Naive thymus-derived CD4-positive, alpha-beta T cell (primary cell): ENCODE results near the gene SLC36A1. TPM values are rescaled to one million over a fixed set of nuclear protein-coding genes. Genes with fewer than 3 reads are reported as not detected.

Experiments
- ATAC-seq: fragments of 150-1000 bp; cut with Tn5 transposase; 2 replicates; pipeline ENCODE4 v1.10.0; 2021; ENCODE audit warnings: mild to moderate bottlenecking, moderate library complexity
- CTCF ChIA-PET: fragments of 350-600 bp; sonication (Branson Sonifier 250); formaldehyde crosslinking; loops from one replicate; lab custom pipeline; 2021; ENCODE audit warnings: antibody characterized with exemption; lab: Charles Lee
- POLR2A ChIA-PET: fragments of 350-600 bp; sonication (Branson Sonifier 250); formaldehyde crosslinking; loops from one replicate; lab custom pipeline; 2021; ENCODE audit warnings: antibody characterized with exemption, inconsistent platforms; lab: Charles Lee
- DNase-seq, 9 donors: peaks; one replicate each; pipeline versions ENCODE4 v3.0.0 to v3.0.0-alpha.2; 2020 to 2022; ENCODE audit warnings: mixed read lengths in 1 of 9
- H3K27ac ChIP-seq: one replicate; pipeline ENCODE4 v1.7.0; 2013; ENCODE audit warnings: mild to moderate bottlenecking, low read depth, low read length, moderate library complexity
- H3K27me3 ChIP-seq, 2 donors: one replicate each; pipeline ENCODE4 v1.7.0; 2013; ENCODE audit warnings: low read length in 2 of 2, mild to moderate bottlenecking in 2 of 2, moderate library complexity in 2 of 2; ENCODE audit not compliant: control insufficient read depth in 2 of 2, insufficient read depth in 2 of 2
- H3K36me3 ChIP-seq, 3 experiments: 1 replicate in 2 of 3; 2 replicates in 1 of 3; pipeline ENCODE4 v1.7.0; 2013; ENCODE audit warnings: low read length in 3 of 3, mild to moderate bottlenecking in 3 of 3, moderate library complexity in 1 of 3; ENCODE audit not compliant: insufficient read depth in 3 of 3, control insufficient read depth in 2 of 3
- H3K4me1 ChIP-seq, 2 donors: one replicate each; pipeline ENCODE4 v1.7.0; 2013; ENCODE audit warnings: low read length in 2 of 2, mild to moderate bottlenecking in 2 of 2, moderate library complexity in 1 of 2; ENCODE audit not compliant: control insufficient read depth in 2 of 2, insufficient read depth in 2 of 2
- H3K4me3 ChIP-seq: 2 replicates; pipeline ENCODE4 v1.7.0; 2013; ENCODE audit warnings: mild to moderate bottlenecking, low read length
- H3K9me3 ChIP-seq, 3 experiments: 1 replicate in 2 of 3; 2 replicates in 1 of 3; pipeline ENCODE4 v1.7.0; 2013; ENCODE audit warnings: low read length in 3 of 3; ENCODE audit not compliant: control insufficient read depth in 2 of 3
- H3K27ac Mint-ChIP-seq, 9 donors: one replicate each; pipeline ENCODE4 v1.8.0; 2020 to 2022; ENCODE audit warnings: mixed read lengths in 9 of 9, mild to moderate bottlenecking in 8 of 9, moderate library complexity in 5 of 9, inconsistent platforms in 2 of 9
- H3K27me3 Mint-ChIP-seq, 5 donors: one replicate each; pipeline ENCODE4 v1.8.0; 2021 to 2022; ENCODE audit warnings: mixed read lengths in 5 of 5, mild to moderate bottlenecking in 1 of 5
- H3K36me3 Mint-ChIP-seq, 5 donors: one replicate each; pipeline ENCODE4 v1.8.0; 2020 to 2022; ENCODE audit warnings: mixed read lengths in 5 of 5, mild to moderate bottlenecking in 3 of 5, inconsistent platforms in 1 of 5
- H3K4me1 Mint-ChIP-seq, 7 donors: one replicate each; pipeline ENCODE4 v1.8.0; 2020 to 2022; ENCODE audit warnings: mixed read lengths in 7 of 7, mild to moderate bottlenecking in 3 of 7, inconsistent platforms in 1 of 7
- H3K4me3 Mint-ChIP-seq, 10 donors: one replicate each; pipeline ENCODE4 v1.8.0; 2020 to 2022; ENCODE audit warnings: mild to moderate bottlenecking in 10 of 10, mixed read lengths in 10 of 10, moderate library complexity in 6 of 10, inconsistent platforms in 2 of 10
- H3K9me3 Mint-ChIP-seq, 11 donors: one replicate each; pipeline ENCODE4 v1.8.0; 2020 to 2022; ENCODE audit warnings: mixed read lengths in 11 of 11, mild to moderate bottlenecking in 4 of 11, inconsistent platforms in 1 of 11, moderate library complexity in 1 of 11
- intact Hi-C, 2 donors: fragments of 100-400 bp; cut with micrococcal nuclease; formaldehyde crosslinking; loops; one replicate each; pipeline ENCODE4 v1.15.1; 2023
- polyA plus RNA-seq, 2 donors: library from polyadenylated mRNA; unstranded; fragments of 300-500 nt; fragmentation: Illumina TruSeq; gene quantifications; one replicate each; pipeline ENCODE4 v1.2.3, GENCODE V29; 2021
- total RNA-seq, 6 experiments: library from RNA in 5 of 6; stranded (reverse) in 5 of 6; gene quantifications; 1 replicate in 5 of 6; 2 replicates in 1 of 6; pipeline ENCODE4 v1.2.3 and lab custom pipeline; 2021 to 2026

SLC36A1 gene
- total and polyA plus RNA-seq, 7 experiments from 2014 or later: 0.45 to 16.6 (median 5.1) TPM

GRCh38 chr5:151467576-151467975 lies 20.2 kb downstream of the SLC36A1 start:
- ATAC-seq (no peak), DNase-seq (no peak)
- Mint-ChIP-seq H3K4me3 (no peak overlapping the region), H3K4me1 (no peaks in the 10 kb centered on the region), H3K27ac (no peak overlapping the region), H3K27me3 (no peaks in the 10 kb centered on the region), H3K9me3 (no peaks in the 10 kb centered on the region), H3K36me3 (peaks cover 6 to 43% (median 38%) of the 10 kb centered on the region in 5 donors)
- POLR2A ChIA-PET: no interaction called here
- CTCF ChIA-PET: no interaction called here
- Histone ChIP-seq H3K9me3 (no peaks in the 10 kb centered on the region), H3K4me1 (no peaks in the 10 kb centered on the region), H3K36me3 (peaks cover 0 to 27% (median 0%) of the 10 kb centered on the region in 3 experiments), H3K4me3 (no peak overlapping the region), H3K27me3 (no peaks in the 10 kb centered on the region), H3K27ac (no peak overlapping the region)
- intact Hi-C loops: no loop called here

GRCh38 chr5:151469386-151469785 lies 22.0 kb downstream of the SLC36A1 start:
- intact Hi-C loops: no loop called here

GRCh38 chr5:151469992-151470391 lies 22.6 kb downstream of the SLC36A1 start:
- Histone ChIP-seq H3K4me3 (no peak overlapping the region), H3K9me3 (no peaks in the 10 kb centered on the region), H3K4me1 (no peaks in the 10 kb centered on the region), H3K27me3 (no peaks in the 10 kb centered on the region), H3K36me3 (peaks cover 0 to 20% (median 0%) of the 10 kb centered on the region in 3 experiments), H3K27ac (no peak overlapping the region)
- Mint-ChIP-seq H3K9me3 (no peaks in the 10 kb centered on the region), H3K4me3 (no peak overlapping the region), H3K27ac (no peak overlapping the region), H3K27me3 (no peaks in the 10 kb centered on the region), H3K4me1 (no peaks in the 10 kb centered on the region), H3K36me3 (peaks cover 5 to 42% (median 26%) of the 10 kb centered on the region in 5 donors)
- DNase-seq: no peak
- POLR2A ChIA-PET: no interaction called here
- CTCF ChIA-PET: no interaction called here
- intact Hi-C loops: no loop called here
- no peak for ATAC-seq

More at GRCh38 chr5:151469386-151469785, 22.0 kb downstream of the SLC36A1 start:
- H3K27me3 ChIP-seq: no peaks in the 10 kb centered on the region
- H3K4me3 ChIP-seq: no peak overlapping the region
- no peak overlapping the region for H3K27ac ChIP-seq
- Mint-ChIP-seq H3K9me3 (no peaks in the 10 kb centered on the region), H3K36me3 (peaks cover 6 to 41% (median 32%) of the 10 kb centered on the region in 5 donors), H3K4me3 (no peak overlapping the region), H3K27ac (no peak overlapping the region), H3K4me1 (no peaks in the 10 kb centered on the region), H3K27me3 (no peaks in the 10 kb centered on the region)
- no peaks in the 10 kb centered on the region for H3K9me3 ChIP-seq
- ATAC-seq (no peak), DNase-seq (no peak)
- CTCF ChIA-PET: no interaction called here
- POLR2A ChIA-PET: no interaction called here
- H3K4me1 ChIP-seq: no peaks in the 10 kb centered on the region
- peaks cover 0 to 26% (median 0%) of the 10 kb centered on the region in 3 experiments for H3K36me3 ChIP-seq

GRCh38 chr5:151470439-151470838 lies 23.0 kb downstream of the SLC36A1 start:
- CTCF ChIA-PET: no interaction called here
- ATAC-seq: no peak

GRCh38 chr5:151471276-151471675 lies 23.9 kb downstream of the SLC36A1 start:
- ATAC-seq (no peak), DNase-seq (no peak)
- POLR2A ChIA-PET: no interaction called here
- Mint-ChIP-seq H3K4me1 (no peaks in the 10 kb centered on the region), H3K36me3 (peaks cover 0 to 32% (median 17%) of the 10 kb centered on the region in 5 donors), H3K4me3 (no peak overlapping the region), H3K27me3 (no peaks in the 10 kb centered on the region), H3K9me3 (no peaks in the 10 kb centered on the region), H3K27ac (no peak overlapping the region)
- H3K4me1 ChIP-seq: no peaks in the 10 kb centered on the region
- no peak overlapping the region for H3K27ac ChIP-seq
- no peak overlapping the region for H3K4me3 ChIP-seq
- H3K36me3 ChIP-seq: peaks cover 0 to 14% (median 0%) of the 10 kb centered on the region in 3 experiments
- H3K9me3 ChIP-seq: no peaks in the 10 kb centered on the region
- CTCF ChIA-PET: no interaction called here
- intact Hi-C loops: no loop called here
- H3K27me3 ChIP-seq: no peaks in the 10 kb centered on the region

More at GRCh38 chr5:151470439-151470838, 23.0 kb downstream of the SLC36A1 start:
- POLR2A ChIA-PET: no interaction called here
- intact Hi-C loops: no loop called here
- no peaks in the 10 kb centered on the region for H3K27me3 ChIP-seq
- H3K27ac ChIP-seq: no peak overlapping the region
- Mint-ChIP-seq H3K27ac (no peak overlapping the region), H3K4me1 (no peaks in the 10 kb centered on the region), H3K9me3 (no peaks in the 10 kb centered on the region), H3K4me3 (no peak overlapping the region), H3K36me3 (peaks cover under 1 to 39% (median 23%) of the 10 kb centered on the region in 5 donors), H3K27me3 (no peaks in the 10 kb centered on the region)
- no peak overlapping the region for H3K4me3 ChIP-seq
- no peaks in the 10 kb centered on the region for H3K4me1 ChIP-seq
- DNase-seq: no peak
- peaks cover 0 to 15% (median 0%) of the 10 kb centered on the region in 3 experiments for H3K36me3 ChIP-seq
- no peaks in the 10 kb centered on the region for H3K9me3 ChIP-seq

GRCh38 chr5:151474799-151475198 lies 27.4 kb downstream of the SLC36A1 start:
- CTCF ChIA-PET: no interaction called here
- Mint-ChIP-seq H3K27me3 (no peaks in the 10 kb centered on the region), H3K4me3 (no peak overlapping the region), H3K27ac (no peak overlapping the region), H3K36me3 (peaks cover 2 to 44% (median 24%) of the 10 kb centered on the region in 5 donors), H3K9me3 (no peaks in the 10 kb centered on the region), H3K4me1 (no peaks in the 10 kb centered on the region)
- intact Hi-C loops: no loop called here
- no peaks in the 10 kb centered on the region for H3K4me1 ChIP-seq
- H3K4me3 ChIP-seq: no peak overlapping the region
- H3K27me3 ChIP-seq: no peaks in the 10 kb centered on the region
- H3K36me3 ChIP-seq: peaks cover 0 to 29% (median 4%) of the 10 kb centered on the region in 3 experiments
- H3K27ac ChIP-seq: no peak overlapping the region
- no peaks in the 10 kb centered on the region for H3K9me3 ChIP-seq
- ATAC-seq (no peak), DNase-seq (no peak)
- POLR2A ChIA-PET: interaction anchor here (1.4 kb wide), 1 partner anchor 11 kb away, joined by 3 read pairs; no protein-coding TSS in a partner anchor

GRCh38 chr5:151475388-151475787 lies 28.0 kb downstream of the SLC36A1 start:
- ChIA-PET POLR2A (no interaction called here), CTCF (interaction anchor here (1.9 kb wide), 1 partner anchor 28 kb away, joined by 6 read pairs; the partner anchor contains the start of gene SLC36A1)
- no peaks in the 10 kb centered on the region for H3K4me1 ChIP-seq
- no peak overlapping the region for H3K4me3 ChIP-seq
- H3K27ac ChIP-seq: no peak overlapping the region
- ATAC-seq (no peak), DNase-seq (no peak)
- H3K9me3 Mint-ChIP-seq: no peaks in the 10 kb centered on the region
- H3K27me3 ChIP-seq: no peaks in the 10 kb centered on the region
- H3K36me3 Mint-ChIP-seq: peaks cover 2 to 47% (median 24%) of the 10 kb centered on the region in 5 donors
- H3K9me3 ChIP-seq: no peaks in the 10 kb centered on the region
- H3K36me3 ChIP-seq: peaks cover 0 to 31% (median 4%) of the 10 kb centered on the region in 3 experiments
- no peak overlapping the region for H3K4me3 Mint-ChIP-seq
- H3K4me1 Mint-ChIP-seq: no peaks in the 10 kb centered on the region
- no peaks in the 10 kb centered on the region for H3K27me3 Mint-ChIP-seq
- intact Hi-C loops: no loop called here
- H3K27ac Mint-ChIP-seq: no peak overlapping the region
